HepG2 (cell line): ENCODE data around the gene ALDH16A1. TPM values are rescaled to one million over a fixed set of nuclear protein-coding genes. Genes with fewer than 3 reads are reported as not detected.

ENCODE experiments used
- ELF1 ChIP-seq: sonication (generic); formaldehyde crosslinking; IDR thresholded peaks from 2 replicates; pipeline ENCODE4 v1.4.0; 2020; ENCODE audit warnings: missing genetic modification reagents
- FOXA1 ChIP-seq, 2 experiments: fragments of 450-650 bp in 1 of 2; sonication (generic) in 1 of 2; formaldehyde crosslinking in 1 of 2; IDR thresholded peaks; 2 replicates each; pipeline versions ENCODE4 v1.4.0 to v1.6.1; 2016 to 2020; ENCODE audit warnings: missing genetic modification reagents in 1 of 2
- KDM6A ChIP-seq: IDR thresholded peaks from 2 replicates; pipeline ENCODE4 v1.6.1; 2016; ENCODE audit warnings: low read depth
- KIAA2018 ChIP-seq: sonication (generic); formaldehyde crosslinking; IDR thresholded peaks from 2 replicates; pipeline ENCODE4 v1.5.0; 2020; ENCODE audit warnings: mild to moderate bottlenecking, missing genetic modification reagents, borderline replicate concordance
- KLF16 ChIP-seq, 2 experiments: sonication (generic) in 1 of 2; formaldehyde crosslinking in 1 of 2; IDR thresholded peaks; 2 replicates each; pipeline versions ENCODE4 v1.6.1 to v1.8.0; 2016 to 2023; ENCODE audit warnings: missing genetic modification reagents in 2 of 2, missing compliant biosample characterization in 1 of 2
- NCOA1 ChIP-seq: sonication (generic); formaldehyde crosslinking; IDR thresholded peaks from 2 replicates; pipeline ENCODE4 v1.9.0; 2021; ENCODE audit warnings: missing genetic modification reagents
- SRSF9 ChIP-seq: fragments of 200-400 bp; formaldehyde crosslinking; IDR thresholded peaks from 2 replicates; pipeline ENCODE4 v1.6.1; 2018; ENCODE audit warnings: borderline replicate concordance, mild to moderate bottlenecking, low read depth, low read length; ENCODE audit not compliant: insufficient read depth, poor library complexity, severe bottlenecking
- SUZ12 ChIP-seq: fragments of 150-350 bp; IDR thresholded peaks from 2 replicates; pipeline ENCODE4 v1.6.1; 2014; ENCODE audit warnings: low read depth, low read length
- TFE3 ChIP-seq: IDR thresholded peaks from 2 replicates; pipeline ENCODE4 v1.6.1; 2016
- TIGD3 ChIP-seq: sonication (generic); formaldehyde crosslinking; IDR thresholded peaks from 2 replicates; pipeline ENCODE4 v1.5.1; 2020; ENCODE audit warnings: mild to moderate bottlenecking, missing genetic modification reagents, borderline replicate concordance
- U2AF2 ChIP-seq: fragments of 200-400 bp; formaldehyde crosslinking; IDR thresholded peaks from 2 replicates; pipeline ENCODE4 v1.6.1; 2017; ENCODE audit warnings: low read depth, mild to moderate bottlenecking, low read length
- ZNF136 ChIP-seq: sonication (generic); formaldehyde crosslinking; IDR thresholded peaks from 2 replicates; pipeline ENCODE4 v1.8.1; 2022; ENCODE audit warnings: low read depth, mild to moderate bottlenecking, moderate library complexity, missing genetic modification reagents
- ZNF749 ChIP-seq: sonication (generic); formaldehyde crosslinking; IDR thresholded peaks from 2 replicates; pipeline ENCODE4 v1.8.0; 2022; ENCODE audit warnings: mild to moderate bottlenecking, missing genetic modification reagents, moderate library complexity, borderline replicate concordance
- ZNF770 ChIP-seq: sonication (generic); formaldehyde crosslinking; IDR thresholded peaks from 2 replicates; pipeline ENCODE4 v1.5.0; 2020; ENCODE audit warnings: mild to moderate bottlenecking, missing genetic modification reagents
- polyA plus RNA-seq, 8 experiments: library from polyadenylated mRNA; depleted of rRNA in 3 of 8; stranded (reverse) in 7 of 8; unstranded in 1 of 8; fragments of >200 nt; fragmentation: Illumina TruSeq in 4 of 8; extraction: Trizol in 4 of 8; gene quantifications; 2 replicates each; pipeline versions ENCODE4 v1.2.1 to v1.2.3, GENCODE V29; 2011 to 2016; ENCODE audit warnings: low read depth in 4 of 8, missing spikeins in 1 of 8, mixed read lengths in 1 of 8; ENCODE audit not compliant: insufficient read depth in 1 of 8
- total RNA-seq, 5 experiments: library from RNA; depleted of rRNA; stranded (reverse); fragments of >200 nt; fragmentation: Illumina TruSeq; extraction: Trizol; gene quantifications; 2 replicates each; pipeline ENCODE4 v1.2.3, GENCODE V29; 2016; ENCODE audit warnings: low read depth in 1 of 5

Gene ALDH16A1
- total and polyA plus RNA-seq, 2 of the 13 experiments (the other 11 are each of a cell fraction or from before 2014, with no cell fraction given), result 8.4 to 34.9 TPM

- TF ChIP-seq NCOA1 (no peak), ELF1 (CRISPR knock-in tag) (peak; percentile 92), TFE3 (CRISPR knock-in tag) (peak; percentile 80), ZNF136 (0 out of 2 replicates have a peak, but pooled peaks have one; percentile 63), SUZ12 (no peak), TIGD3 (CRISPR knock-in tag) (no peak), KIAA2018 (CRISPR knock-in tag) (0 out of 2 replicates have a peak, but pooled peaks have one; percentile 38), U2AF2 (peak; percentile 50; the same call in 1 of the 2 replicates), ZNF749 (peak; percentile 83), ZNF770 (CRISPR knock-in tag) (peak; percentile 84), KLF16 (CRISPR knock-in tag; IDR thresholded peaks at IDR 0.05) (peak; percentile 49 to 98; a peak in 2 of 4 replicates), KDM6A (CRISPR knock-in tag) (no peak), FOXA1 (IDR thresholded peaks at IDR 0.05) (no peak), FOXA1 (CRISPR knock-in tag; IDR thresholded peaks at IDR 0.05) (0 out of 2 replicates have a peak, but pooled peaks have one; percentile 14), SRSF9 (no peak)
Measured at GRCh38 chr19:49487277-49488045, 34.4 kb downstream of the ALDH16A1 start, which contains the start of gene RPL13A (continued).
